PC-3 (cell line): Measurements from ENCODE around the gene ZNF430.

Experiments used
- EZH2 ChIP-seq: fragments of 300-600 bp; sonication (generic); IDR thresholded peaks from one replicate; pipeline ENCODE4 v1.6.1; 2017; ENCODE audit warnings: antibody characterized with exemption, mild to moderate bottlenecking, low read length; ENCODE audit not compliant: unreplicated experiment
- EZH2phosphoT487 ChIP-seq: fragments of 300-600 bp; sonication (generic); IDR thresholded peaks from 2 replicates; pipeline ENCODE4 v1.6.1; 2018; ENCODE audit warnings: mild to moderate bottlenecking, antibody characterized with exemption, low read length, borderline replicate concordance
- TF ChIP-seq, protein P1 (sequence below): fragments of 300-600 bp; sonication (generic); conservative IDR thresholded peaks from 2 replicates; pipeline ENCODE4 v1.5.1; 2017; ENCODE audit warnings: antibody characterized with exemption, low read depth, mild to moderate bottlenecking, low read length

DNA sequence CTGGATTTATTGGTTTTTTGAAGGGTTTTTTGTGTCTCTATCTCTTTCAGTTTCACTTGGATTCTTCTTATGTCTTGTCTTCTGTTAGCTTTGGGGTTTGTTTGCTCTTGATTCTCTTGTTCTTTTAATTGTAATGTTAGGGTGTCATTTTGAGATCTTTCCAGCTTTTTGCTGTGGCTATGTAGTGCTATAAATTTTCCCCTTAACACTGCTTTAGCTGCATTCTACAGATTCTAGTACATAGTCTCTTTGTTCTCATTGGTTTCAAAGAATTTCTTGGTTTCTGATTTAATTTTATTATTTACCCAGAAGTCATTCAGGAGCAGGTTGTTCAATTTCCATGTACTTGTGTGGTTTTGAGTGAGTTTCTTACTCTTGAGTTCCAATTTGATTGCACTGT, 24.6 kb downstream of the ZNF430 start:
- no peak for TF ChIP-seq EZH2
- TF ChIP-seq, protein P1, sequence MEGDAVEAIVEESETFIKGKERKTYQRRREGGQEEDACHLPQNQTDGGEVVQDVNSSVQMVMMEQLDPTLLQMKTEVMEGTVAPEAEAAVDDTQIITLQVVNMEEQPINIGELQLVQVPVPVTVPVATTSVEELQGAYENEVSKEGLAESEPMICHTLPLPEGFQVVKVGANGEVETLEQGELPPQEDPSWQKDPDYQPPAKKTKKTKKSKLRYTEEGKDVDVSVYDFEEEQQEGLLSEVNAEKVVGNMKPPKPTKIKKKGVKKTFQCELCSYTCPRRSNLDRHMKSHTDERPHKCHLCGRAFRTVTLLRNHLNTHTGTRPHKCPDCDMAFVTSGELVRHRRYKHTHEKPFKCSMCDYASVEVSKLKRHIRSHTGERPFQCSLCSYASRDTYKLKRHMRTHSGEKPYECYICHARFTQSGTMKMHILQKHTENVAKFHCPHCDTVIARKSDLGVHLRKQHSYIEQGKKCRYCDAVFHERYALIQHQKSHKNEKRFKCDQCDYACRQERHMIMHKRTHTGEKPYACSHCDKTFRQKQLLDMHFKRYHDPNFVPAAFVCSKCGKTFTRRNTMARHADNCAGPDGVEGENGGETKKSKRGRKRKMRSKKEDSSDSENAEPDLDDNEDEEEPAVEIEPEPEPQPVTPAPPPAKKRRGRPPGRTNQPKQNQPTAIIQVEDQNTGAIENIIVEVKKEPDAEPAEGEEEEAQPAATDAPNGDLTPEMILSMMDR = no peak
- TF ChIP-seq EZH2phosphoT487 = no peak
